Measurements from ENCODE around the gene EXOSC7. TPM values are rescaled to one million over a fixed set of nuclear protein-coding genes. Genes with fewer than 3 reads are reported as not detected.

EXOSC7 gene
- polyA plus RNA-seq, 3 donors, result 16.8 to 23.9 (median 18.8) TPM

- peak in 1 of 3 donors; percentile 39 for DNase-seq
- Histone ChIP-seq H3K9me3 (replicated peaks in 1 of 2; ENCODE audit: control insufficient read depth in 1 of 2, insufficient read depth in 1 of 2, low read length in 2 of 2) (no peaks in the 10 kb centered on the region), H3K4me1 (ENCODE audit: control insufficient read depth in 1 of 2, insufficient read depth in 2 of 2, low read length in 2 of 2) (peaks cover 52 to 66% of the 10 kb centered on the region in 2 donors), H4K20me1 (ENCODE audit: insufficient read depth, low read length) (no peaks in the 10 kb centered on the region), H3K36me3 (replicated peaks in 1 of 2; ENCODE audit: control insufficient read depth in 1 of 2, insufficient read depth in 2 of 2, low read length in 2 of 2) (no peaks in the 10 kb centered on the region), H3K4me3 (replicated peaks in 1 of 3; ENCODE audit: low read depth in 2 of 3, low read length in 3 of 3) (no peak overlapping the region), H3K27me3 (ENCODE audit: control insufficient read depth in 2 of 2, insufficient read depth in 2 of 2, low read length in 2 of 2) (no peaks in the 10 kb centered on the region), H3K4me2 (replicated peaks; ENCODE audit: extremely low read depth, low read length, poor library complexity, severe bottlenecking) (no peak overlapping the region), H3K27ac (ENCODE audit: low read depth in 1 of 2, low read length in 2 of 2) (no peak overlapping the region), H3K9ac (ENCODE audit: insufficient read depth, low read length, poor library complexity, severe bottlenecking) (no peak overlapping the region), H3K79me2 (ENCODE audit: insufficient read depth, low read length) (no peaks in the 10 kb centered on the region), H2AFZ (ENCODE audit: insufficient read depth, low read depth, low read length, poor library complexity, severe bottlenecking) (no peak overlapping the region)
- H3K27me3 Mint-ChIP-seq (ENCODE audit: low read depth in 3 of 3), result peaks cover 0 to 2% (median 2%) of the 10 kb centered on the region in 3 donors
- H3K9me3 Mint-ChIP-seq, result peaks cover 0 to 6% (median 0%) of the 10 kb centered on the region in 7 donors
- intact Hi-C loops (cut with micrococcal nuclease), result loop anchor here in 1 of 2 donors (5.0 kb wide), 1 partner anchor 65 kb away; no protein-coding TSS in a partner anchor
- peaks cover 63% of the 10 kb centered on the region for H3K4me1 Mint-ChIP-seq
- no peaks in the 10 kb centered on the region for H3K36me3 Mint-ChIP-seq
- 92% methylated on average over 2 of the region's 3 CpGs for WGBS (ENCODE audit: insufficient coverage)
- peak overlapping the region in 5 of 7 donors; percentile 54 to 96 (median 88) for H3K27ac Mint-ChIP-seq
- TF ChIP-seq CTCF (IDR thresholded peaks at IDR 0.05), result no peak
- H3K4me3 Mint-ChIP-seq, result no peak overlapping the region
These were observed 81.5 kb downstream of the EXOSC7 start for GRCh38 chr3:45057557-45057956.

- H3K79me2 ChIP-seq (ENCODE audit: insufficient read depth, low read length), result no peaks in the 10 kb centered on the region
- H3K27me3 ChIP-seq (ENCODE audit: control insufficient read depth in 2 of 2, insufficient read depth in 2 of 2, low read length in 2 of 2), result no peaks in the 10 kb centered on the region
- H3K9ac ChIP-seq (ENCODE audit: insufficient read depth, low read length, poor library complexity, severe bottlenecking), result no peak overlapping the region
- WGBS (ENCODE audit: insufficient coverage), result 60% methylated on average over 1 of the region's 2 CpGs
- Mint-ChIP-seq H3K36me3 (no peaks in the 10 kb centered on the region), H3K4me3 (no peak overlapping the region), H3K9me3 (peaks cover 0 to 6% (median 0%) of the 10 kb centered on the region in 7 donors), H3K27ac (peak overlapping the region in 5 of 7 donors; percentile 12 to 88 (median 82)), H3K4me1 (peaks cover 59% of the 10 kb centered on the region), H3K27me3 (ENCODE audit: low read depth in 3 of 3) (peaks cover 0 to 2% (median 2%) of the 10 kb centered on the region in 3 donors)
- H2AFZ ChIP-seq (ENCODE audit: insufficient read depth, low read depth, low read length, poor library complexity, severe bottlenecking), result no peak overlapping the region
- H3K4me3 ChIP-seq (replicated peaks in 1 of 3; ENCODE audit: low read depth in 2 of 3, low read length in 3 of 3), result no peak overlapping the region
- intact Hi-C loops (cut with micrococcal nuclease), result loop anchor here in 1 of 2 donors (5.0 kb wide), 1 partner anchor 63 kb away; no protein-coding TSS in a partner anchor
- no peak overlapping the region for H3K27ac ChIP-seq (ENCODE audit: low read depth in 1 of 2, low read length in 2 of 2)
- H3K36me3 ChIP-seq (replicated peaks in 1 of 2; ENCODE audit: control insufficient read depth in 1 of 2, insufficient read depth in 2 of 2, low read length in 2 of 2), result no peaks in the 10 kb centered on the region
- H3K4me1 ChIP-seq (ENCODE audit: control insufficient read depth in 1 of 2, insufficient read depth in 2 of 2, low read length in 2 of 2), result peaks cover 52 to 65% of the 10 kb centered on the region in 2 donors
- DNase-seq, result no peak
- no peak for TF ChIP-seq CTCF (IDR thresholded peaks at IDR 0.05)
- no peak overlapping the region for H3K4me2 ChIP-seq (replicated peaks; ENCODE audit: extremely low read depth, low read length, poor library complexity, severe bottlenecking)
- no peaks in the 10 kb centered on the region for H3K9me3 ChIP-seq (replicated peaks in 1 of 2; ENCODE audit: control insufficient read depth in 1 of 2, insufficient read depth in 1 of 2, low read length in 2 of 2)
- no peaks in the 10 kb centered on the region for H4K20me1 ChIP-seq (ENCODE audit: insufficient read depth, low read length)
These were observed 83.1 kb downstream of the EXOSC7 start for GRCh38 chr3:45059132-45059531.

Data from CD14-positive monocyte (primary cell).